Neural progenitor cell (in vitro differentiated cells): ENCODE data around the gene USP13. TPM values are rescaled to one million over a fixed set of nuclear protein-coding genes. Genes with fewer than 3 reads are reported as not detected.

ENCODE experiments used
- DNase-seq: peaks from one replicate; pipeline ENCODE4 v3.0.0-alpha.2; 2016; ENCODE audit warnings: low spot score
- H2AFZ ChIP-seq: fragments of 200-600 bp; sonication (generic); replicated peaks from 2 replicates; pipeline ENCODE4 v1.6.1; 2016; ENCODE audit warnings: antibody characterized with exemption
- H3F3A ChIP-seq: fragments of 200-600 bp; sonication (generic); 2 replicates; pipeline ENCODE4 v1.6.1; 2016; ENCODE audit warnings: antibody characterized with exemption, low read depth
- H3K27ac ChIP-seq: fragments of 200-600 bp; sonication (generic); 2 replicates; pipeline ENCODE4 v1.5.1; 2016; ENCODE audit warnings: mild to moderate bottlenecking
- H3K27me3 ChIP-seq: fragments of 200-600 bp; sonication (generic); 2 replicates; pipeline ENCODE4 v1.6.1; 2016; ENCODE audit warnings: mild to moderate bottlenecking, moderate library complexity
- H3K36me3 ChIP-seq: fragments of 200-600 bp; sonication (generic); 2 replicates; pipeline ENCODE4 v1.5.1; 2016
- H3K4me1 ChIP-seq: fragments of 200-600 bp; sonication (generic); 2 replicates; pipeline ENCODE4 v1.6.1; 2016; ENCODE audit warnings: mixed run types
- H3K4me2 ChIP-seq: fragments of 200-600 bp; sonication (generic); 2 replicates; pipeline ENCODE4 v1.6.1; 2016
- H3K4me3 ChIP-seq: fragments of 200-600 bp; sonication (generic); 2 replicates; pipeline ENCODE4 v1.5.1; 2016
- H3K79me2 ChIP-seq: fragments of 200-600 bp; sonication (generic); 2 replicates; pipeline ENCODE4 v1.6.1; 2016; ENCODE audit warnings: low read depth
- H3K9ac ChIP-seq: fragments of 200-600 bp; sonication (generic); 2 replicates; pipeline ENCODE4 v1.6.1; 2016
- H3K9me3 ChIP-seq: fragments of 200-600 bp; sonication (generic); 2 replicates; pipeline ENCODE4 v1.5.1; 2016; ENCODE audit warnings: low read depth
- H4K20me1 ChIP-seq: fragments of 200-600 bp; sonication (generic); 2 replicates; pipeline ENCODE4 v1.6.1; 2016; ENCODE audit warnings: low read depth
- H3K27ac Mint-ChIP-seq: 3 replicates; pipeline ENCODE4 v1.8.0; 2021; ENCODE audit warnings: mixed read lengths
- H3K27me3 Mint-ChIP-seq: 2 replicates; pipeline ENCODE4 v1.8.0; 2022; ENCODE audit warnings: low read depth, mild to moderate bottlenecking, inconsistent platforms, moderate library complexity, mixed read lengths; ENCODE audit not compliant: insufficient read depth
- H3K36me3 Mint-ChIP-seq: 3 replicates; pipeline ENCODE4 v1.8.0; 2021; ENCODE audit warnings: mixed read lengths
- H3K4me1 Mint-ChIP-seq: 3 replicates; pipeline ENCODE4 v1.8.0; 2021; ENCODE audit warnings: mixed read lengths
- H3K4me3 Mint-ChIP-seq: 3 replicates; pipeline ENCODE4 v1.8.0; 2021; ENCODE audit warnings: mild to moderate bottlenecking, moderate library complexity, mixed read lengths
- H3K9me3 Mint-ChIP-seq: 3 replicates; pipeline ENCODE4 v1.8.0; 2020; ENCODE audit warnings: mixed read lengths
- CTCF ChIP-seq: fragments of 200-600 bp; sonication (generic); IDR thresholded peaks from 2 replicates; pipeline ENCODE4 v1.5.1; 2017; ENCODE audit warnings: antibody characterized with exemption, mild to moderate bottlenecking
- EZH2 ChIP-seq: fragments of 200-600 bp; sonication (generic); IDR thresholded peaks from 2 replicates; pipeline ENCODE4 v1.6.1; 2017; ENCODE audit warnings: antibody characterized with exemption, mild to moderate bottlenecking, moderate library complexity
- EZH2phosphoT487 ChIP-seq: fragments of 200-600 bp; sonication (generic); IDR thresholded peaks from 2 replicates; pipeline ENCODE4 v1.6.1; 2017; ENCODE audit warnings: antibody characterized with exemption
- total RNA-seq: library from RNA; depleted of rRNA; stranded (reverse); fragments of >200 nt; gene quantifications from 2 replicates; pipeline ENCODE4 v1.2.3, GENCODE V29; 2015; ENCODE audit warnings: low replicate concordance

The USP13 gene
- total RNA-seq, 1 donor from 2014 or later = 17.7 TPM

DNA sequence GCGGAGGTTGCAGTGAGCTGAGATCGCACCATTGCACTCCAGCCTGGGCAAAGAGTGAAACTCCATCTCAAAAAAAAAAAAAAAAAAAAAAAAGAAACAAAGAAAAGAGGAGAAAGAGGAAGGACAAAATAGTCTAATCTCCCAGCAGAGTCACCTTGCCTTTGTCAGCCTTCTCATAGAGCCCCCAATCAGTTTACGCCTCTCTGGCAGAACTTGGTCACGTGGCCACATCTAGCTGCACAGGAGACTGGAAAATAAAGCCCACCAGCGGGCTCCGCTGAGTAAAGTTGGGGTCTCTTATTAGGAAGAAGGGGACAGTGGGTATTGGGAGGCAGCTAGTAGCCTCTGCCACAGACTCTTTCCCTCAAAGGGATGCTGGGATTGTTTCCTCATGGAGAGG, 41.9 kb downstream of the USP13 start:
- H3K36me3 Mint-ChIP-seq = peaks cover 23% of the 10 kb centered on the region
- Histone ChIP-seq H3F3A (peaks cover 6% of the 10 kb centered on the region), H3K36me3 (no peaks in the 10 kb centered on the region), H3K4me2 (no peak overlapping the region), H3K9ac (no peak overlapping the region), H3K27me3 (no peaks in the 10 kb centered on the region), H2AFZ (no peak overlapping the region), H3K27ac (no peak overlapping the region), H4K20me1 (peaks cover 12% of the 10 kb centered on the region), H3K9me3 (no peaks in the 10 kb centered on the region), H3K79me2 (no peaks in the 10 kb centered on the region), H3K4me3 (no peak overlapping the region), H3K4me1 (peaks cover 12% of the 10 kb centered on the region)
- DNase-seq = no peak
- no peak overlapping the region for H3K27ac Mint-ChIP-seq
- H3K9me3 Mint-ChIP-seq = no peaks in the 10 kb centered on the region
- no peak overlapping the region for H3K4me3 Mint-ChIP-seq
- no peaks in the 10 kb centered on the region for H3K27me3 Mint-ChIP-seq
- TF ChIP-seq EZH2 (no peak), EZH2phosphoT487 (no peak), CTCF (no peak)
- peaks cover 8% of the 10 kb centered on the region for H3K4me1 Mint-ChIP-seq

- H3K9ac ChIP-seq = no peak overlapping the region
- TF ChIP-seq EZH2 = no peak
- no peak for TF ChIP-seq CTCF
- no peak for TF ChIP-seq EZH2phosphoT487
- peaks cover 22% of the 10 kb centered on the region for H4K20me1 ChIP-seq
- Mint-ChIP-seq H3K27me3 (no peaks in the 10 kb centered on the region), H3K4me3 (no peak overlapping the region), H3K9me3 (no peaks in the 10 kb centered on the region), H3K4me1 (peaks cover 11% of the 10 kb centered on the region), H3K27ac (no peak overlapping the region), H3K36me3 (peaks cover 21% of the 10 kb centered on the region)
- no peaks in the 10 kb centered on the region for H3K79me2 ChIP-seq
- H3K9me3 ChIP-seq = no peaks in the 10 kb centered on the region
- H3K27ac ChIP-seq = no peak overlapping the region
- H3K4me3 ChIP-seq = no peak overlapping the region
- H3K4me2 ChIP-seq = no peak overlapping the region
- no peaks in the 10 kb centered on the region for H3K27me3 ChIP-seq
- no peak overlapping the region for H2AFZ ChIP-seq
- no peak for DNase-seq
- peaks cover 16% of the 10 kb centered on the region for H3F3A ChIP-seq
- H3K36me3 ChIP-seq = no peaks in the 10 kb centered on the region
- H3K4me1 ChIP-seq = peaks cover 17% of the 10 kb centered on the region
Measured at GRCh38 chr3:179695672-179696313, 43.0 kb downstream of the USP13 start.

DNA sequence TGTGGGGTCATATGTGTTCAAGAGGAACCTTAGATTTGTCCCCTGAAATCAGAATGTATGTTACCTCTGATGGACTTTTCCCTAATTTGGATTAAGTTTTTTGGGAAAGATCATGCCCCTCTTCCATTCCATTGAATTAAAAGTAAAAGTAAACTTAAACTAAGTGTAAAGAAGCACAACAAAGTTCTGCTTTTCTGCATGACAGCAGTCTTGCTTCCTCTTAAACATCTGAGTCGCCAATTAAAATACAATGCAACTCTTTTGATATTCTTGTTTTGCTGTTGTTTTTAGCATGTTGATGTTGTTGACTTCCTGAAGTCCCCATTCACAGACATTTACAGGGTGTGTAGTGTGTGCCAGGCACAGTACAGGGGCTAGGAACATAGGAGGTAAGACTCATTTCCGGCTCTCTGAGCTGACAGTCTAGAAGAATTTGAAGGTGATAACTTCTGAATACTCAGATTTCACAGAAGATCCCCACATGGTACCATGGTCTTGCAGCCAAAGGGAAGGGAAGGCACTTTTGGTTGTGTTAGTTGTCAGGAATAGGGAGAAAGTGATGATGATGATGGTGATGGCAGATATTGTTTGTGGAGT, 45.0 kb downstream of the USP13 start:
- H3K27ac Mint-ChIP-seq = no peak overlapping the region
- Histone ChIP-seq H3K4me2 (no peak overlapping the region), H3K79me2 (peaks cover 3% of the 10 kb centered on the region), H3K27me3 (no peaks in the 10 kb centered on the region), H3K36me3 (no peaks in the 10 kb centered on the region), H3K9me3 (no peaks in the 10 kb centered on the region), H3K9ac (no peak overlapping the region), H3K4me3 (no peak overlapping the region), H4K20me1 (peaks cover 32% of the 10 kb centered on the region), H3K4me1 (peaks cover 28% of the 10 kb centered on the region), H3K27ac (no peak overlapping the region), H3F3A (peaks cover 31% of the 10 kb centered on the region), H2AFZ (no peak overlapping the region)
- TF ChIP-seq CTCF (no peak), EZH2 (no peak), EZH2phosphoT487 (no peak)
- H3K4me1 Mint-ChIP-seq = peaks cover 23% of the 10 kb centered on the region
- H3K4me3 Mint-ChIP-seq = no peak overlapping the region
- no peaks in the 10 kb centered on the region for H3K27me3 Mint-ChIP-seq
- no peak for DNase-seq
- H3K36me3 Mint-ChIP-seq = peaks cover 13% of the 10 kb centered on the region
- no peaks in the 10 kb centered on the region for H3K9me3 Mint-ChIP-seq
